Fibroblast of mammary gland (primary cell): ENCODE measurements around the gene KIF1C.

Experiments used
- DNase-seq: peaks from one replicate; pipeline ENCODE4 v3.0.0-alpha.2; 2010; ENCODE audit warnings: low read depth
- H3K4me3 ChIP-seq: 2 replicates; pipeline ENCODE4 v1.5.1; 2011; ENCODE audit warnings: low read depth, mild to moderate bottlenecking, low read length, moderate library complexity; ENCODE audit not compliant: control insufficient read depth
- CTCF ChIP-seq: conservative IDR thresholded peaks from 2 replicates; pipeline ENCODE4 v1.5.1; 2011; ENCODE audit warnings: low read depth, low read length, inconsistent platforms; ENCODE audit not compliant: control insufficient read depth, insufficient read depth

The KIF1C gene

GRCh38 chr17:4960279-4960922 lies 37.3 kb upstream of the KIF1C start:
- no peak for DNase-seq

GRCh38 chr17:4965311-4965986 lies 32.3 kb upstream of the KIF1C start:
- TF ChIP-seq CTCF: no peak

More at GRCh38 chr17:4960279-4960922, 37.3 kb upstream of the KIF1C start:
- H3K4me3 ChIP-seq: no peak overlapping the region
- no peak for TF ChIP-seq CTCF

GRCh38 chr17:4966844-4967538 lies 30.8 kb upstream of the KIF1C start:
- peak overlapping the region; percentile 93 for H3K4me3 ChIP-seq
- no peak for TF ChIP-seq CTCF

More at GRCh38 chr17:4965311-4965986, 32.3 kb upstream of the KIF1C start:
- H3K4me3 ChIP-seq: no peak overlapping the region
- no peak for DNase-seq

GRCh38 chr17:4967539-4968485 lies 29.9 kb upstream of the KIF1C start, which contains the start of gene SPAG7:
SPAG7 (minus strand) TSS chr17:4967817; CDS start chr17:4967804, 13 bp downstream.
- no peak for TF ChIP-seq CTCF
- DNase-seq: peak; percentile 98
- H3K4me3 ChIP-seq: peak within 1 kb of the TSS; percentile 93

More at GRCh38 chr17:4966844-4967538, 30.8 kb upstream of the KIF1C start:
- peak; percentile 100 for DNase-seq

- no peak for DNase-seq
- TF ChIP-seq CTCF: no peak
- peak overlapping the region; percentile 93 for H3K4me3 ChIP-seq
These were observed 29.2 kb upstream of the KIF1C start for GRCh38 chr17:4968486-4969046.
